ENCODE data around the gene MCIDAS. TPM values are rescaled to one million over a fixed set of nuclear protein-coding genes. Genes with fewer than 3 reads are reported as not detected.

Gene MCIDAS
- polyA plus RNA-seq, 1 experiment, result not detected

GRCh38 chr5:55222985-55223811 is 3.9 kb downstream of the MCIDAS start:
- Histone ChIP-seq H3K27me3 (ENCODE audit: control insufficient read depth, insufficient read depth, low read length) (peaks cover 85% of the 10 kb centered on the region), H3K27ac (ENCODE audit: low read depth, low read length) (no peak overlapping the region), H3K4me3 (ENCODE audit: low read depth, low read length) (no peak overlapping the region), H3K9me3 (ENCODE audit: control insufficient read depth, insufficient read depth, low read length) (peaks cover 10% of the 10 kb centered on the region; the same call in 1 of the 2 replicates)
- TF ChIP-seq, protein P1, sequence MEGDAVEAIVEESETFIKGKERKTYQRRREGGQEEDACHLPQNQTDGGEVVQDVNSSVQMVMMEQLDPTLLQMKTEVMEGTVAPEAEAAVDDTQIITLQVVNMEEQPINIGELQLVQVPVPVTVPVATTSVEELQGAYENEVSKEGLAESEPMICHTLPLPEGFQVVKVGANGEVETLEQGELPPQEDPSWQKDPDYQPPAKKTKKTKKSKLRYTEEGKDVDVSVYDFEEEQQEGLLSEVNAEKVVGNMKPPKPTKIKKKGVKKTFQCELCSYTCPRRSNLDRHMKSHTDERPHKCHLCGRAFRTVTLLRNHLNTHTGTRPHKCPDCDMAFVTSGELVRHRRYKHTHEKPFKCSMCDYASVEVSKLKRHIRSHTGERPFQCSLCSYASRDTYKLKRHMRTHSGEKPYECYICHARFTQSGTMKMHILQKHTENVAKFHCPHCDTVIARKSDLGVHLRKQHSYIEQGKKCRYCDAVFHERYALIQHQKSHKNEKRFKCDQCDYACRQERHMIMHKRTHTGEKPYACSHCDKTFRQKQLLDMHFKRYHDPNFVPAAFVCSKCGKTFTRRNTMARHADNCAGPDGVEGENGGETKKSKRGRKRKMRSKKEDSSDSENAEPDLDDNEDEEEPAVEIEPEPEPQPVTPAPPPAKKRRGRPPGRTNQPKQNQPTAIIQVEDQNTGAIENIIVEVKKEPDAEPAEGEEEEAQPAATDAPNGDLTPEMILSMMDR (IDR thresholded peaks at IDR 0.05; ENCODE audit: low read depth, low read length), result no peak
- ChIA-PET POLR2A (no interaction called here), CTCF (no interaction called here)
- no peak for DNase-seq (ENCODE audit: low read depth, low spot score)

DNA sequence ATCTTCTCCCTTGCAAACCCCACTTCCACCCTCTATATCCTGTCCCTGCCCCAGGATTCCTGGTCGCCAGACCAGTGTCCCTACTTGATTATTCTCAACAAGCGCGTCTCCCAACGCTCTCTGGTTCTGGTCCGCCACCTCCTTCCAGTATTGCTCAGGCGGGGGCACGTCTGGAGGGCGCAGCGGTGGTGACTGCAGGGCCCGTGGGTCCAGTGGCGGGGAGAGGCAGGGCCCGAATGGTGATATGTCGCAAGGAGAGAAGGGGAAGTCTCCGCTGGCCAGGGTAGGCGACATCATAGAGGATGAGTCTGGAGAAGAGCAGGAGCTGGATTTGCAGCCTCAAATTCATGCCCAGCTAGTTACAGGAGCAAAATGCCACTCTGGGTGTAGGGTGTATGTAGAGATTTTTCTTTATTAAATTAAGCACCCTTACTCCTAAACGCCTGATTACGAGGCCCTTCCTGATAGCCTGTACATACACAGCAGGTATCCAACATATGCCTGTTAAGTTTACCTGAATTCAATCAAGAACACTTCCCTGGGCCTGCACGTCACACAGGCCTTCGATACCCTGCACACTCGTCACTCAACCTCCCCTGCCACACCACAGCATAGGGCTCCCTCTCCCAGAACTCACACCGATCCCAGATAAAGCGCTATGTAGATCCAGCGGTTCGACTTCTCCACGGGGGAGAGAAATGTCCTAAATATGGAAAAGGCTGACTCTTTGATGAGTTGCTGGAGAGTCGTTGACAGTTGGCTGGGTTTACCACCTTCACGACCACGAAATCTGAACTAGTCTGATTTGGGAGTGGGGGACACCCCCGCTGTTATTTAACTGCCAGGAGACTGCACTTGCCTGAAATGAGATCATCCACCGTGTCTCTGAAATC is 4.8 kb downstream of the MCIDAS start:
- Histone ChIP-seq H3K9me3 (ENCODE audit: control insufficient read depth, insufficient read depth, low read length) (peaks cover 10% of the 10 kb centered on the region; the same call in 1 of the 2 replicates), H3K4me3 (ENCODE audit: low read depth, low read length) (no peak overlapping the region), H3K27me3 (ENCODE audit: control insufficient read depth, insufficient read depth, low read length) (peaks cover 85% of the 10 kb centered on the region), H3K27ac (ENCODE audit: low read depth, low read length) (no peak overlapping the region)
- ChIA-PET POLR2A (no interaction called here), CTCF (no interaction called here)
- no peak for DNase-seq (ENCODE audit: low read depth, low spot score)
- TF ChIP-seq, protein P1 (IDR thresholded peaks at IDR 0.05; ENCODE audit: low read depth, low read length), result no peak

DNA sequence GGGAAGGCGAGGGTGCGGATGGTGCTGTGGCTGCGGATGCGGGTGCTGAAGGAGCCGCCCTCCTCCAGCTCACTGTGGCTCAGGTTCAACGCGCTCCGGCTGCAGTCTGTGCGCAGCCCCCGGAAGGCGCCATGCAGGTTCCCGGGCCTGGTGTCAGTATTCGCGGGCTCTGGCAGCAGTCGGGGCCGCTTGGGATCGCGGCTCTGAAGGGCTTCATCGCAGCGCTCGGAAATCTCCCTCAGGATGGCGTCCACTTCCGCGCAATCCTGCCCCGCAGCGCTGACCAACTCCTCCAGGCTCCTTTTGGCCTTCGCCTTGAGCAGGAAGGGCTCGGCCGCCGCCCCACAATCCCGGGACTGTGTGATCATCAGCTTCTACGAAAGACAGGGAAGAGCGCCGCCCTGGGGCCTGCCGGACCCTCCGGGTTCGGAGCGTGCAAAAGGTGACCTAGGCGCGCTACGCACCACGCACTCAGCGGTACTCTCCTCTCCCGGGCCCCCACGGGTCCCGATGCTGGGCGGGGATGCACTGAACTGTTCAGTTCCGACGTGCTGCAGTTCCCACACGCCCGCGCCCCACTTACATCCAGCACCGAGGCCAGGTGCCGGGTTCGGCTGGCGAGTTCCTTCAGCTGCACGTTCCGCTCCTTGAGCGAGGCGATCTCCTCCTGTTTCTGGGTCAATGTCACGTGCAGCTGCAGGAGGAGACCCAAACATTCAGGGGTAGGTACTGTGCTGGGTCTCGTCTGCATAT is 6.5 kb downstream of the MCIDAS start:
- no peak overlapping the region for H3K27ac ChIP-seq (ENCODE audit: low read depth, low read length)
- peaks cover 10% of the 10 kb centered on the region; the same call in 1 of the 2 replicates for H3K9me3 ChIP-seq (ENCODE audit: control insufficient read depth, insufficient read depth, low read length)
- no peak overlapping the region for H3K4me3 ChIP-seq (ENCODE audit: low read depth, low read length)
- no peak for DNase-seq (ENCODE audit: low read depth, low spot score)
- TF ChIP-seq, protein P1 (IDR thresholded peaks at IDR 0.05; ENCODE audit: low read depth, low read length), result no peak
- POLR2A ChIA-PET, result no interaction called here
- CTCF ChIA-PET, result no interaction called here
- H3K27me3 ChIP-seq (ENCODE audit: control insufficient read depth, insufficient read depth, low read length), result peaks cover 75% of the 10 kb centered on the region

- no peak for DNase-seq (ENCODE audit: low read depth, low spot score)
- peaks cover 67% of the 10 kb centered on the region for H3K27me3 ChIP-seq (ENCODE audit: control insufficient read depth, insufficient read depth, low read length)
- ChIA-PET CTCF (no interaction called here), POLR2A (no interaction called here)
- no peak overlapping the region for H3K27ac ChIP-seq (ENCODE audit: low read depth, low read length)
- H3K9me3 ChIP-seq (ENCODE audit: control insufficient read depth, insufficient read depth, low read length), result peaks cover 10% of the 10 kb centered on the region; the same call in 1 of the 2 replicates
- no peak overlapping the region for H3K4me3 ChIP-seq (ENCODE audit: low read depth, low read length)
- TF ChIP-seq, protein P1 (IDR thresholded peaks at IDR 0.05; ENCODE audit: low read depth, low read length), result no peak
Observed at GRCh38 chr5:55219770-55220169, 7.3 kb downstream of the MCIDAS start.
